NCI-H187 (cell line): ENCODE results near the gene ABLIM2.

Experiments used
- DNase-seq, 2 experiments: peaks; one replicate each; lab custom pipeline; 2025; lab: John Stamatoyannopoulos, UW

The ABLIM2 gene

GRCh38 chr4:8174970-8175369, 16.4 kb upstream of the ABLIM2 start:
- DNase-seq = no peak

GRCh38 chr4:8173492-8174242, 15.1 kb upstream of the ABLIM2 start:
- DNase-seq = no peak

GRCh38 chr4:8171984-8172924, 13.6 kb upstream of the ABLIM2 start:
- DNase-seq = no peak

- DNase-seq = no peak
Observed at GRCh38 chr4:8171266-8171665, 12.7 kb upstream of the ABLIM2 start.

- no peak for DNase-seq
Observed at GRCh38 chr4:8170341-8170740, 11.7 kb upstream of the ABLIM2 start.

GRCh38 chr4:8169763-8170162, 11.2 kb upstream of the ABLIM2 start:
- DNase-seq = no peak

GRCh38 chr4:8168832-8169598, 10.4 kb upstream of the ABLIM2 start:
- DNase-seq = no peak

GRCh38 chr4:8168232-8168631, 9.6 kb upstream of the ABLIM2 start:
- no peak for DNase-seq

GRCh38 chr4:8167815-8168214, 9.2 kb upstream of the ABLIM2 start:
- no peak for DNase-seq

- DNase-seq = no peak
Observed at GRCh38 chr4:8167291-8167690, 8.7 kb upstream of the ABLIM2 start.

- peak in 1 of 2 experiments; percentile 47 for DNase-seq
Observed at GRCh38 chr4:8165374-8165896, 6.8 kb upstream of the ABLIM2 start.

GRCh38 chr4:8164687-8165086, 6.1 kb upstream of the ABLIM2 start:
- no peak for DNase-seq

- DNase-seq = no peak
Observed at GRCh38 chr4:8164194-8164565, 5.6 kb upstream of the ABLIM2 start.

GRCh38 chr4:8163436-8164193, 5.0 kb upstream of the ABLIM2 start:
- DNase-seq = no peak

GRCh38 chr4:8163026-8163425, 4.4 kb upstream of the ABLIM2 start:
- no peak for DNase-seq

- DNase-seq = peak; percentile 27 to 80
Observed at GRCh38 chr4:8162625-8163024, 4.0 kb upstream of the ABLIM2 start.

GRCh38 chr4:8160572-8160971, 2.0 kb upstream of the ABLIM2 start:
- DNase-seq = no peak

- DNase-seq = no peak
Observed at GRCh38 chr4:8160233-8160560, 1.6 kb upstream of the ABLIM2 start.

GRCh38 chr4:8159537-8160232, 1.1 kb upstream of the ABLIM2 start:
- no peak for DNase-seq

GRCh38 chr4:8157944-8158709, 486 bp downstream of the ABLIM2 start:
- DNase-seq = no peak
